ENCODE data around the gene RERGL.

Gene RERGL

DNA sequence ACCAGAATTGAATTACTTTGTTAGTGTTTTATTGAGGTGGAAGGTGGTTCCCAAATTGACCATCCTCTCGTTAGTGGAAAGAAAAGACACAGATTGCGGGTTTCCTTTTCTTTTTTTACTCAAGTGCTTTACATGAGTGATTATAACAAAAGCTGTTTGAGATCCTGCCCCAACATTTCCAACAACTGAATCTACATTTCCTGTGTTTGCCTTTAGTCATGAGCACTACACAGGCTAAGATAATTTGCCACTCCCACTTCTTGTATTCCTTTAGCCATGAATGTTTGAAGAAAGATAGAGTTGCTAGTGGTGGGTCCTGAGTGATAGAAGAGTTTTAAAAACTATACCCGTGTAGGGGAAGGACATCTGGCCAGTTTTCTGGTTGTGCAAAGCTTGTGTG is 16.0 kb downstream of the RERGL start:
- Histone ChIP-seq H3F3A (ENCODE audit: control insufficient read depth, insufficient read depth) (no peaks in the 10 kb centered on the region), H3K9me3 (ENCODE audit: control insufficient read depth, insufficient read depth, low read length) (no peaks in the 10 kb centered on the region), H3K79me2 (ENCODE audit: control insufficient read depth, low read length) (no peaks in the 10 kb centered on the region), H3K4me3 (ENCODE audit: low read length) (no peak overlapping the region), H3K27me3 (ENCODE audit: control insufficient read depth, low read length) (no peaks in the 10 kb centered on the region), H3K27ac (ENCODE audit: low read depth, low read length) (no peak overlapping the region), H3K4me1 (ENCODE audit: control insufficient read depth, low read length) (peaks cover 7% of the 10 kb centered on the region), H3K9me2 (replicated peaks; ENCODE audit: control insufficient read depth, low read length) (no peaks in the 10 kb centered on the region), H3K36me3 (ENCODE audit: control insufficient read depth, low read length) (no peaks in the 10 kb centered on the region), H4K20me1 (ENCODE audit: control insufficient read depth, insufficient read depth, low read depth, low read length) (no peaks in the 10 kb centered on the region), H3K4me2 (ENCODE audit: low read length) (no peak overlapping the region)
- no peak for TF ChIP-seq EZH2phosphoT487 (IDR thresholded peaks at IDR 0.05; ENCODE audit: borderline replicate concordance, low read length)
- TF ChIP-seq CTCF (IDR thresholded peaks at IDR 0.05; ENCODE audit: low read depth, low read length, poor library complexity, severe bottlenecking): no peak

DNA sequence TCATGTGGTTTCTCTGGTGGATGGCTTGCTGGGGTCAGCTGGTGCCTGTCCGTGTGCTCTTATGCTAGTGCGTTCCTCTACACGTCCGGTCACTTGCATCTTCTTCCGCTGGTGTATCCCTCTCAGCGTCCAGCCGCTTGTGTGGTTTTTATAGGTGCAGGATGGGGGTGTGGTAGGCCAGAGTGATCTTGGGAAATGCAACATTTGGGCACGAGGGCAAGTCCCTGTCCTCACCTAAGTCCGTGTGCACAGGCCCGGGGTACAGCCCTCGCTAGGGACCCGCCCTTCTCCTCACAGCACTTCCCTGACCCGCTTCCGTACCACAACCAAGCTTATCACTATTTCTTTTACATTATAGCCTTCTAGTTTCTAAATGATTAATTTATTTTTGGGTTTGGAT is 17.3 kb downstream of the RERGL start:
- Histone ChIP-seq H3K36me3 (ENCODE audit: control insufficient read depth, low read length) (no peaks in the 10 kb centered on the region), H3K4me1 (ENCODE audit: control insufficient read depth, low read length) (peaks cover 7% of the 10 kb centered on the region), H3F3A (ENCODE audit: control insufficient read depth, insufficient read depth) (no peaks in the 10 kb centered on the region), H3K9me2 (replicated peaks; ENCODE audit: control insufficient read depth, low read length) (no peaks in the 10 kb centered on the region), H3K27ac (ENCODE audit: low read depth, low read length) (no peak overlapping the region), H3K4me2 (ENCODE audit: low read length) (no peak overlapping the region), H3K79me2 (ENCODE audit: control insufficient read depth, low read length) (no peaks in the 10 kb centered on the region), H3K9me3 (ENCODE audit: control insufficient read depth, insufficient read depth, low read length) (no peaks in the 10 kb centered on the region), H3K27me3 (ENCODE audit: control insufficient read depth, low read length) (no peaks in the 10 kb centered on the region), H3K4me3 (ENCODE audit: low read length) (no peak overlapping the region), H4K20me1 (ENCODE audit: control insufficient read depth, insufficient read depth, low read depth, low read length) (no peaks in the 10 kb centered on the region)
- no peak for TF ChIP-seq EZH2phosphoT487 (IDR thresholded peaks at IDR 0.05; ENCODE audit: borderline replicate concordance, low read length)
- TF ChIP-seq CTCF (IDR thresholded peaks at IDR 0.05; ENCODE audit: low read depth, low read length, poor library complexity, severe bottlenecking): no peak

DNA sequence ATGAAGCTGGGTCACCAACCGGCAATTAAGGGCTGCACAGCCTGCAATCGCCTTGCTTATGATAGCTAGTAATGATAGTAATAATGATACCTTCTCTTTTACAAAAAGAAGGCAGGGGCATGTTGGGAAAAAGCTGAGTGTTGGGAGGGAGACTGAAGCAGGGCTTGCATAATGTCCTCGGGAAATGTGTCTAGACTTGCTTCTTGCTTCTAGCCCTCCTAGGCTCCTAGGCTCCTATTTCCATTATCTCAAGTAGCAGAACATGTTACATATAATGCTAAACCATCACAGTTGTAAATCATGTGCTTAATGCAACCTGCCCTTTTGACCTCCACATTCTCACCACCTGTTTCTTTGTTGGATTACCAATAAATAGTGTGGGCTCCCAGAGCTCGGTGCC is 18.7 kb downstream of the RERGL start:
- no peak overlapping the region for H3K27ac ChIP-seq (ENCODE audit: low read depth, low read length)
- H3K9me2 ChIP-seq (replicated peaks; ENCODE audit: control insufficient read depth, low read length): no peaks in the 10 kb centered on the region
- no peaks in the 10 kb centered on the region for H3K9me3 ChIP-seq (ENCODE audit: control insufficient read depth, insufficient read depth, low read length)
- H3K4me1 ChIP-seq (ENCODE audit: control insufficient read depth, low read length): peaks cover 7% of the 10 kb centered on the region
- no peaks in the 10 kb centered on the region for H3K27me3 ChIP-seq (ENCODE audit: control insufficient read depth, low read length)
- H4K20me1 ChIP-seq (ENCODE audit: control insufficient read depth, insufficient read depth, low read depth, low read length): no peaks in the 10 kb centered on the region
- H3K4me2 ChIP-seq (ENCODE audit: low read length): no peak overlapping the region
- H3K4me3 ChIP-seq (ENCODE audit: low read length): no peak overlapping the region
- H3K79me2 ChIP-seq (ENCODE audit: control insufficient read depth, low read length): no peaks in the 10 kb centered on the region
- H3K36me3 ChIP-seq (ENCODE audit: control insufficient read depth, low read length): no peaks in the 10 kb centered on the region
- TF ChIP-seq EZH2phosphoT487 (IDR thresholded peaks at IDR 0.05; ENCODE audit: borderline replicate concordance, low read length): no peak
- TF ChIP-seq CTCF (IDR thresholded peaks at IDR 0.05; ENCODE audit: low read depth, low read length, poor library complexity, severe bottlenecking): no peak
- no peaks in the 10 kb centered on the region for H3F3A ChIP-seq (ENCODE audit: control insufficient read depth, insufficient read depth)

- H3K9me3 ChIP-seq (ENCODE audit: control insufficient read depth, insufficient read depth, low read length): no peaks in the 10 kb centered on the region
- TF ChIP-seq EZH2phosphoT487 (IDR thresholded peaks at IDR 0.05; ENCODE audit: borderline replicate concordance, low read length) (no peak), CTCF (IDR thresholded peaks at IDR 0.05; ENCODE audit: low read depth, low read length, poor library complexity, severe bottlenecking) (no peak)
- H3K4me3 ChIP-seq (ENCODE audit: low read length): no peak overlapping the region
- H3K27ac ChIP-seq (ENCODE audit: low read depth, low read length): no peak overlapping the region
- H3K9me2 ChIP-seq (replicated peaks; ENCODE audit: control insufficient read depth, low read length): no peaks in the 10 kb centered on the region
- no peaks in the 10 kb centered on the region for H4K20me1 ChIP-seq (ENCODE audit: control insufficient read depth, insufficient read depth, low read depth, low read length)
- no peaks in the 10 kb centered on the region for H3K4me1 ChIP-seq (ENCODE audit: control insufficient read depth, low read length)
- H3K79me2 ChIP-seq (ENCODE audit: control insufficient read depth, low read length): no peaks in the 10 kb centered on the region
- H3F3A ChIP-seq (ENCODE audit: control insufficient read depth, insufficient read depth): no peaks in the 10 kb centered on the region
- H3K27me3 ChIP-seq (ENCODE audit: control insufficient read depth, low read length): no peaks in the 10 kb centered on the region
- no peaks in the 10 kb centered on the region for H3K36me3 ChIP-seq (ENCODE audit: control insufficient read depth, low read length)
- no peak overlapping the region for H3K4me2 ChIP-seq (ENCODE audit: low read length)
Observed at GRCh38 chr12:18068355-18068754, 21.6 kb downstream of the RERGL start.
